Panc1 (cell line): ENCODE measurements around the gene NDUFB2.

Experiments used
- POLR2AphosphoS5 ChIP-seq: IDR thresholded peaks from 2 replicates; pipeline ENCODE4 v1.6.1; 2012; ENCODE audit warnings: mild to moderate bottlenecking, low read depth, low read length, moderate library complexity
- TF ChIP-seq, protein P1 (sequence below): fragments of 450-650 bp; IDR thresholded peaks from 2 replicates; pipeline ENCODE4 v1.5.1; 2017; ENCODE audit warnings: mild to moderate bottlenecking
- TF ChIP-seq, protein P2 (sequence below), 2 experiments: IDR thresholded peaks; 2 replicates each; pipeline ENCODE4 v1.6.1; 2011 to 2012; ENCODE audit warnings: low read depth in 2 of 2, control low read depth in 1 of 2, low read length in 1 of 2, mild to moderate bottlenecking in 1 of 2, moderate library complexity in 1 of 2; ENCODE audit not compliant: insufficient read depth in 1 of 2

GRCh38 chr7:140722254-140722653 lies 25.7 kb downstream of the NDUFB2 start:
- TF ChIP-seq, protein P1, sequence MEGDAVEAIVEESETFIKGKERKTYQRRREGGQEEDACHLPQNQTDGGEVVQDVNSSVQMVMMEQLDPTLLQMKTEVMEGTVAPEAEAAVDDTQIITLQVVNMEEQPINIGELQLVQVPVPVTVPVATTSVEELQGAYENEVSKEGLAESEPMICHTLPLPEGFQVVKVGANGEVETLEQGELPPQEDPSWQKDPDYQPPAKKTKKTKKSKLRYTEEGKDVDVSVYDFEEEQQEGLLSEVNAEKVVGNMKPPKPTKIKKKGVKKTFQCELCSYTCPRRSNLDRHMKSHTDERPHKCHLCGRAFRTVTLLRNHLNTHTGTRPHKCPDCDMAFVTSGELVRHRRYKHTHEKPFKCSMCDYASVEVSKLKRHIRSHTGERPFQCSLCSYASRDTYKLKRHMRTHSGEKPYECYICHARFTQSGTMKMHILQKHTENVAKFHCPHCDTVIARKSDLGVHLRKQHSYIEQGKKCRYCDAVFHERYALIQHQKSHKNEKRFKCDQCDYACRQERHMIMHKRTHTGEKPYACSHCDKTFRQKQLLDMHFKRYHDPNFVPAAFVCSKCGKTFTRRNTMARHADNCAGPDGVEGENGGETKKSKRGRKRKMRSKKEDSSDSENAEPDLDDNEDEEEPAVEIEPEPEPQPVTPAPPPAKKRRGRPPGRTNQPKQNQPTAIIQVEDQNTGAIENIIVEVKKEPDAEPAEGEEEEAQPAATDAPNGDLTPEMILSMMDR = no peak
- no peak for TF ChIP-seq POLR2AphosphoS5
- TF ChIP-seq, protein P2, sequence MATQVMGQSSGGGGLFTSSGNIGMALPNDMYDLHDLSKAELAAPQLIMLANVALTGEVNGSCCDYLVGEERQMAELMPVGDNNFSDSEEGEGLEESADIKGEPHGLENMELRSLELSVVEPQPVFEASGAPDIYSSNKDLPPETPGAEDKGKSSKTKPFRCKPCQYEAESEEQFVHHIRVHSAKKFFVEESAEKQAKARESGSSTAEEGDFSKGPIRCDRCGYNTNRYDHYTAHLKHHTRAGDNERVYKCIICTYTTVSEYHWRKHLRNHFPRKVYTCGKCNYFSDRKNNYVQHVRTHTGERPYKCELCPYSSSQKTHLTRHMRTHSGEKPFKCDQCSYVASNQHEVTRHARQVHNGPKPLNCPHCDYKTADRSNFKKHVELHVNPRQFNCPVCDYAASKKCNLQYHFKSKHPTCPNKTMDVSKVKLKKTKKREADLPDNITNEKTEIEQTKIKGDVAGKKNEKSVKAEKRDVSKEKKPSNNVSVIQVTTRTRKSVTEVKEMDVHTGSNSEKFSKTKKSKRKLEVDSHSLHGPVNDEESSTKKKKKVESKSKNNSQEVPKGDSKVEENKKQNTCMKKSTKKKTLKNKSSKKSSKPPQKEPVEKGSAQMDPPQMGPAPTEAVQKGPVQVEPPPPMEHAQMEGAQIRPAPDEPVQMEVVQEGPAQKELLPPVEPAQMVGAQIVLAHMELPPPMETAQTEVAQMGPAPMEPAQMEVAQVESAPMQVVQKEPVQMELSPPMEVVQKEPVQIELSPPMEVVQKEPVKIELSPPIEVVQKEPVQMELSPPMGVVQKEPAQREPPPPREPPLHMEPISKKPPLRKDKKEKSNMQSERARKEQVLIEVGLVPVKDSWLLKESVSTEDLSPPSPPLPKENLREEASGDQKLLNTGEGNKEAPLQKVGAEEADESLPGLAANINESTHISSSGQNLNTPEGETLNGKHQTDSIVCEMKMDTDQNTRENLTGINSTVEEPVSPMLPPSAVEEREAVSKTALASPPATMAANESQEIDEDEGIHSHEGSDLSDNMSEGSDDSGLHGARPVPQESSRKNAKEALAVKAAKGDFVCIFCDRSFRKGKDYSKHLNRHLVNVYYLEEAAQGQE (IDR thresholded peaks at IDR 0.05; ENCODE audit: insufficient read depth in 1 of 2, low read depth in 2 of 2, low read length in 1 of 2) = no peak
